ENCODE results near the gene NTM.

NTM gene

GRCh38 chr11:132278801-132279574, 908.6 kb downstream of the NTM start:
- Mint-ChIP-seq H3K9me3 (peaks cover 5% of the 10 kb centered on the region), H3K27me3 (no peaks in the 10 kb centered on the region), H3K27ac (ENCODE audit: low read depth) (no peak overlapping the region), H3K4me3 (no peak overlapping the region), H3K36me3 (ENCODE audit: insufficient read depth) (no peaks in the 10 kb centered on the region), H3K4me1 (no peaks in the 10 kb centered on the region)
- ATAC-seq (replicated peaks; ENCODE audit: extremely low read depth, poor library complexity, severe bottlenecking) (no peak), DNase-seq (ENCODE audit: low spot score in 2 of 2) (no peak)

GRCh38 chr11:132284048-132284447, 913.6 kb downstream of the NTM start:
- ATAC-seq (replicated peaks; ENCODE audit: extremely low read depth, poor library complexity, severe bottlenecking) (no peak), DNase-seq (ENCODE audit: low spot score in 2 of 2) (no peak)
- peaks cover 9% of the 10 kb centered on the region for H3K27me3 Mint-ChIP-seq
- H3K9me3 Mint-ChIP-seq, result peaks cover 9% of the 10 kb centered on the region
- H3K36me3 Mint-ChIP-seq (ENCODE audit: insufficient read depth), result no peaks in the 10 kb centered on the region
- no peak overlapping the region for H3K27ac Mint-ChIP-seq (ENCODE audit: low read depth)
- no peaks in the 10 kb centered on the region for H3K4me1 Mint-ChIP-seq
- no peak overlapping the region for H3K4me3 Mint-ChIP-seq

- Mint-ChIP-seq H3K9me3 (peaks cover 9% of the 10 kb centered on the region), H3K27me3 (peaks cover 9% of the 10 kb centered on the region), H3K4me1 (no peaks in the 10 kb centered on the region), H3K4me3 (no peak overlapping the region), H3K36me3 (ENCODE audit: insufficient read depth) (no peaks in the 10 kb centered on the region), H3K27ac (ENCODE audit: low read depth) (no peak overlapping the region)
- ATAC-seq (replicated peaks; ENCODE audit: extremely low read depth, poor library complexity, severe bottlenecking) (no peak), DNase-seq (ENCODE audit: low spot score in 2 of 2) (no peak)
These were observed 914.2 kb downstream of the NTM start for GRCh38 chr11:132284611-132285010.

GRCh38 chr11:132285631-132286030, 915.2 kb downstream of the NTM start:
- DNase-seq (ENCODE audit: low spot score in 2 of 2), result no peak
- no peak overlapping the region for H3K27ac Mint-ChIP-seq (ENCODE audit: low read depth)
- H3K36me3 Mint-ChIP-seq (ENCODE audit: insufficient read depth), result no peaks in the 10 kb centered on the region
- H3K9me3 Mint-ChIP-seq, result peaks cover 9% of the 10 kb centered on the region
- H3K4me3 Mint-ChIP-seq, result no peak overlapping the region
- H3K4me1 Mint-ChIP-seq, result no peaks in the 10 kb centered on the region
- no peak for ATAC-seq (replicated peaks; ENCODE audit: extremely low read depth, poor library complexity, severe bottlenecking)
- peaks cover 9% of the 10 kb centered on the region for H3K27me3 Mint-ChIP-seq

- DNase-seq (ENCODE audit: low spot score in 2 of 2), result no peak
- H3K4me3 Mint-ChIP-seq, result no peak overlapping the region
- H3K27ac Mint-ChIP-seq (ENCODE audit: low read depth), result no peak overlapping the region
- no peak for ATAC-seq (replicated peaks; ENCODE audit: extremely low read depth, poor library complexity, severe bottlenecking)
- H3K9me3 Mint-ChIP-seq, result peaks cover 9% of the 10 kb centered on the region
- no peaks in the 10 kb centered on the region for H3K4me1 Mint-ChIP-seq
- H3K36me3 Mint-ChIP-seq (ENCODE audit: insufficient read depth), result no peaks in the 10 kb centered on the region
- H3K27me3 Mint-ChIP-seq, result peaks cover 9% of the 10 kb centered on the region
These were observed 915.7 kb downstream of the NTM start for GRCh38 chr11:132286106-132286505.

- DNase-seq (ENCODE audit: low spot score in 2 of 2) (no peak), ATAC-seq (replicated peaks; ENCODE audit: extremely low read depth, poor library complexity, severe bottlenecking) (no peak)
- Mint-ChIP-seq H3K36me3 (ENCODE audit: insufficient read depth) (no peaks in the 10 kb centered on the region), H3K4me3 (no peak overlapping the region), H3K4me1 (no peaks in the 10 kb centered on the region), H3K27me3 (peaks cover 24% of the 10 kb centered on the region), H3K9me3 (peaks cover 22% of the 10 kb centered on the region), H3K27ac (ENCODE audit: low read depth) (no peak overlapping the region)
These were observed 917.6 kb downstream of the NTM start for GRCh38 chr11:132288036-132288435.

- DNase-seq (ENCODE audit: low spot score in 2 of 2), result no peak
- ATAC-seq (replicated peaks; ENCODE audit: extremely low read depth, poor library complexity, severe bottlenecking), result no peak
- no peak overlapping the region for H3K4me3 Mint-ChIP-seq
These were observed 919.3 kb downstream of the NTM start for GRCh38 chr11:132289590-132290256.

GRCh38 chr11:132293586-132293985, 923.2 kb downstream of the NTM start:
- Mint-ChIP-seq H3K36me3 (ENCODE audit: insufficient read depth) (no peaks in the 10 kb centered on the region), H3K9me3 (peaks cover 19% of the 10 kb centered on the region), H3K4me1 (no peaks in the 10 kb centered on the region), H3K27me3 (peaks cover 15% of the 10 kb centered on the region), H3K4me3 (no peak overlapping the region), H3K27ac (ENCODE audit: low read depth) (no peak overlapping the region)
- DNase-seq (ENCODE audit: low spot score in 2 of 2), result no peak
- ATAC-seq (replicated peaks; ENCODE audit: extremely low read depth, poor library complexity, severe bottlenecking), result no peak

More at GRCh38 chr11:132289590-132290256, 919.3 kb downstream of the NTM start:
- Mint-ChIP-seq H3K36me3 (ENCODE audit: insufficient read depth) (no peaks in the 10 kb centered on the region), H3K9me3 (peaks cover 22% of the 10 kb centered on the region), H3K27me3 (peaks cover 24% of the 10 kb centered on the region), H3K4me1 (no peaks in the 10 kb centered on the region), H3K27ac (ENCODE audit: low read depth) (no peak overlapping the region)

GRCh38 chr11:132296946-132297610, 926.7 kb downstream of the NTM start:
- no peak overlapping the region for H3K27ac Mint-ChIP-seq (ENCODE audit: low read depth)
- H3K9me3 Mint-ChIP-seq, result peaks cover 12% of the 10 kb centered on the region
- H3K4me1 Mint-ChIP-seq, result no peaks in the 10 kb centered on the region
- no peak for ATAC-seq (replicated peaks; ENCODE audit: extremely low read depth, poor library complexity, severe bottlenecking)
- H3K27me3 Mint-ChIP-seq, result peaks cover 6% of the 10 kb centered on the region
- no peak overlapping the region for H3K4me3 Mint-ChIP-seq
- H3K36me3 Mint-ChIP-seq (ENCODE audit: insufficient read depth), result no peaks in the 10 kb centered on the region
- no peak for DNase-seq (ENCODE audit: low spot score in 2 of 2)

GRCh38 chr11:132298357-132298756, 927.9 kb downstream of the NTM start:
- no peak overlapping the region for H3K4me3 Mint-ChIP-seq
- no peaks in the 10 kb centered on the region for H3K4me1 Mint-ChIP-seq
- no peak overlapping the region for H3K27ac Mint-ChIP-seq (ENCODE audit: low read depth)
- peaks cover 6% of the 10 kb centered on the region for H3K9me3 Mint-ChIP-seq
- no peaks in the 10 kb centered on the region for H3K36me3 Mint-ChIP-seq (ENCODE audit: insufficient read depth)
- DNase-seq (ENCODE audit: low spot score in 2 of 2) (no peak), ATAC-seq (replicated peaks; ENCODE audit: extremely low read depth, poor library complexity, severe bottlenecking) (no peak)
- H3K27me3 Mint-ChIP-seq, result no peaks in the 10 kb centered on the region

- ATAC-seq (replicated peaks; ENCODE audit: extremely low read depth, poor library complexity, severe bottlenecking) (no peak), DNase-seq (ENCODE audit: low spot score in 2 of 2) (no peak)
- H3K27me3 Mint-ChIP-seq, result no peaks in the 10 kb centered on the region
- H3K27ac Mint-ChIP-seq (ENCODE audit: low read depth), result no peak overlapping the region
- H3K4me1 Mint-ChIP-seq, result no peaks in the 10 kb centered on the region
- H3K36me3 Mint-ChIP-seq (ENCODE audit: insufficient read depth), result no peaks in the 10 kb centered on the region
- peaks cover 6% of the 10 kb centered on the region for H3K9me3 Mint-ChIP-seq
- H3K4me3 Mint-ChIP-seq, result no peak overlapping the region
These were observed 929.9 kb downstream of the NTM start for GRCh38 chr11:132300283-132300682.

- Mint-ChIP-seq H3K4me3 (no peak overlapping the region), H3K36me3 (ENCODE audit: insufficient read depth) (no peaks in the 10 kb centered on the region), H3K9me3 (no peaks in the 10 kb centered on the region), H3K27ac (ENCODE audit: low read depth) (no peak overlapping the region), H3K27me3 (no peaks in the 10 kb centered on the region), H3K4me1 (no peaks in the 10 kb centered on the region)
- DNase-seq (ENCODE audit: low spot score in 2 of 2) (no peak), ATAC-seq (replicated peaks; ENCODE audit: extremely low read depth, poor library complexity, severe bottlenecking) (no peak)
These were observed 931.0 kb downstream of the NTM start for GRCh38 chr11:132301465-132301864.

GRCh38 chr11:132301900-132302299, 931.5 kb downstream of the NTM start:
- no peaks in the 10 kb centered on the region for H3K4me1 Mint-ChIP-seq
- H3K27me3 Mint-ChIP-seq, result no peaks in the 10 kb centered on the region
- ATAC-seq (replicated peaks; ENCODE audit: extremely low read depth, poor library complexity, severe bottlenecking) (no peak), DNase-seq (ENCODE audit: low spot score in 2 of 2) (no peak)
- no peak overlapping the region for H3K4me3 Mint-ChIP-seq
- H3K36me3 Mint-ChIP-seq (ENCODE audit: insufficient read depth), result no peaks in the 10 kb centered on the region
- H3K27ac Mint-ChIP-seq (ENCODE audit: low read depth), result no peak overlapping the region
- no peaks in the 10 kb centered on the region for H3K9me3 Mint-ChIP-seq

All from central memory CD8-positive, alpha-beta T cell (primary cell).